Spleen (tissue), 11 donors: ENCODE results near the gene SMAP2. TPM values are rescaled to one million over a fixed set of nuclear protein-coding genes. Genes with fewer than 3 reads are reported as not detected.

ENCODE experiments used
- DNase-seq: peaks from one replicate; pipeline ENCODE4 v3.0.0-alpha.2; 2020
- H3K27ac ChIP-seq, 8 donors: fragments of 200-600 bp; sonication (generic) in 7 of 8; 1 replicate in 4 of 8; 2 replicates in 4 of 8; pipeline versions ENCODE4 v1.5.0 to v1.8.0; 2016 to 2021; ENCODE audit warnings: inconsistent platforms in 4 of 8, mild to moderate bottlenecking in 4 of 8, moderate library complexity in 1 of 8
- H3K27me3 ChIP-seq, 7 donors: fragments of 200-600 bp; sonication (generic) in 6 of 7; replicated peaks in 1 of 7; 1 replicate in 4 of 7; 2 replicates in 3 of 7; pipeline versions ENCODE4 v1.5.0 to v1.8.0; 2016 to 2021; ENCODE audit warnings: inconsistent platforms in 3 of 7, mild to moderate bottlenecking in 1 of 7
- H3K36me3 ChIP-seq, 6 donors: fragments of 200-600 bp; sonication (generic) in 5 of 6; 1 replicate in 4 of 6; 2 replicates in 2 of 6; pipeline versions ENCODE4 v1.5.0 to v1.8.0; 2016 to 2021; ENCODE audit warnings: inconsistent platforms in 2 of 6
- H3K4me1 ChIP-seq, 6 donors: fragments of 200-600 bp; sonication (generic) in 5 of 6; 1 replicate in 3 of 6; 2 replicates in 3 of 6; pipeline versions ENCODE4 v1.5.0 to v1.8.0; 2016 to 2021; ENCODE audit warnings: inconsistent platforms in 3 of 6
- H3K4me3 ChIP-seq, 8 donors: fragments of 200-600 bp; sonication (generic) in 7 of 8; 1 replicate in 4 of 8; 2 replicates in 4 of 8; pipeline versions ENCODE4 v1.5.0 to v1.8.0; 2016 to 2021; ENCODE audit warnings: inconsistent platforms in 4 of 8, mild to moderate bottlenecking in 4 of 8, moderate library complexity in 2 of 8
- H3K9me3 ChIP-seq, 8 donors: fragments of 200-600 bp; sonication (generic) in 7 of 8; 1 replicate in 4 of 8; 2 replicates in 4 of 8; pipeline versions ENCODE4 v1.5.0 to v1.8.0; 2016 to 2021; ENCODE audit warnings: inconsistent platforms in 4 of 8
- POLR2A ChIP-seq, 3 donors: fragments of 450-650 bp; IDR thresholded peaks; one replicate each; pipeline ENCODE4 v1.5.1; 2017; ENCODE audit warnings: antibody characterized with exemption in 3 of 3, mild to moderate bottlenecking in 1 of 3
- POLR2AphosphoS5 ChIP-seq, 3 donors: sonication (generic); formaldehyde crosslinking; IDR thresholded peaks; one replicate each; pipeline ENCODE4 v1.5.1; 2017; ENCODE audit warnings: antibody characterized with exemption in 3 of 3
- WGBS, 5 donors: extraction: QIAGEN DNeasy Blood & Tissue Kit in 3 of 5; methylation state at CpG; one replicate each; pipeline versions ENCODE4 v1.1.5 to v1.1.7; 2013 to 2018; 5-methylcytosine and 5-hydroxymethylcytosine counted together
- intact Hi-C: fragments of 100-400 bp; cut with DNase I; formaldehyde crosslinking; loops from one replicate; pipeline ENCODE4 v1.15.0; 2023; ENCODE audit warnings: low total_unique reads
- polyA plus RNA-seq, 3 donors: library from polyadenylated mRNA; stranded (reverse); fragments of 200-250 nt; gene quantifications; one replicate each; pipeline ENCODE4 v1.2.1, GENCODE V29; 2013
- total RNA-seq, 7 donors: library from RNA; depleted of rRNA in 3 of 7; stranded (reverse); fragments of >200 nt in 3 of 7; fragmentation: NEBNext Ultra II Directional in 4 of 7; extraction: Animal tissue kit (Norgen Biotek cat#: 25700) in 4 of 7; gene quantifications; one replicate each; pipeline versions ENCODE4 v1.1.0 to v1.2.1, GENCODE V29; 2016 to 2021
- TF ChIP-seq, protein P1 (sequence below), 11 experiments: fragments of 200-600 bp in 7 of 11; fragments of 450-650 bp in 4 of 11; sonication (generic) in 4 of 11; IDR thresholded peaks in 8 of 11; conservative IDR thresholded peaks in 3 of 11; 1 replicate in 7 of 11; 2 replicates in 4 of 11; pipeline versions ENCODE4 v1.4.0 to v1.8.0; 2016 to 2021; ENCODE audit warnings: antibody characterized with exemption in 11 of 11, inconsistent platforms in 4 of 11, mild to moderate bottlenecking in 1 of 11
- donor health status: healthy with polysubstance abuse.
- donor health status: DM: no; HTN: no; CAD: no; lungs with moderate emphysema.
- donor health status: DM: no; HTN: no; CAD: no.
- donor health status: Bipolar disorder and iron deficiency.
- donor health status: healthy.
- donor health status: DM: no; HTN: no; CAD: no.
- donor health status: DM: yes; HTN: yes; CAD: no.

SMAP2 gene
- total and polyA plus RNA-seq, 10 donors: 120 to 435 (median 221) TPM

DNA sequence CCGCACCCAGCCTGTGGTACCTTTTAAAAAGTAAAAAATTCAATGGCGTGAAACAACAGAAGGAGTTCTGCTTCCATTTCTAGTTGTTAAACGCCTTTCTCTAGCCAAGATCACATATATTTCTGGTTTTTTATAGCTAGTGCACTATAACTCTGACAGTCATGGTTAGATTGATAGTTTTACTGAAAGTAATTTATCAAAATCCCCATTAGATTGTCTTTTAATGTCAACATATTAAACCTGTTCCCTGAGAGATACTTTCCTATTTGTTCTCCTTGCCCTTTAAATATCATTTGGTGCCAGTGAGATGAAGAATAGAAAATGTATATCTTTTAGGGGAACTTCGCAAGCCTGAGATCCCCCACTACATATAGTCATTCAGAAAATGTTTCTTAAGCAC, 7.3 kb downstream of the SMAP2 start:
- TF ChIP-seq, protein P1, sequence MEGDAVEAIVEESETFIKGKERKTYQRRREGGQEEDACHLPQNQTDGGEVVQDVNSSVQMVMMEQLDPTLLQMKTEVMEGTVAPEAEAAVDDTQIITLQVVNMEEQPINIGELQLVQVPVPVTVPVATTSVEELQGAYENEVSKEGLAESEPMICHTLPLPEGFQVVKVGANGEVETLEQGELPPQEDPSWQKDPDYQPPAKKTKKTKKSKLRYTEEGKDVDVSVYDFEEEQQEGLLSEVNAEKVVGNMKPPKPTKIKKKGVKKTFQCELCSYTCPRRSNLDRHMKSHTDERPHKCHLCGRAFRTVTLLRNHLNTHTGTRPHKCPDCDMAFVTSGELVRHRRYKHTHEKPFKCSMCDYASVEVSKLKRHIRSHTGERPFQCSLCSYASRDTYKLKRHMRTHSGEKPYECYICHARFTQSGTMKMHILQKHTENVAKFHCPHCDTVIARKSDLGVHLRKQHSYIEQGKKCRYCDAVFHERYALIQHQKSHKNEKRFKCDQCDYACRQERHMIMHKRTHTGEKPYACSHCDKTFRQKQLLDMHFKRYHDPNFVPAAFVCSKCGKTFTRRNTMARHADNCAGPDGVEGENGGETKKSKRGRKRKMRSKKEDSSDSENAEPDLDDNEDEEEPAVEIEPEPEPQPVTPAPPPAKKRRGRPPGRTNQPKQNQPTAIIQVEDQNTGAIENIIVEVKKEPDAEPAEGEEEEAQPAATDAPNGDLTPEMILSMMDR (IDR thresholded peaks at IDR 0.05 in 8 of 11, conservative IDR thresholded peaks at IDR 0.05 in 3 of 11): no peak
- TF ChIP-seq POLR2AphosphoS5 (IDR thresholded peaks at IDR 0.05): no peak
- TF ChIP-seq POLR2A (IDR thresholded peaks at IDR 0.05): no peak
- Histone ChIP-seq H3K36me3 (peaks cover 0 to 67% (median 6%) of the 10 kb centered on the region in 6 donors), H3K27me3 (no peaks in the 10 kb centered on the region), H3K9me3 (no peaks in the 10 kb centered on the region), H3K27ac (peak overlapping the region; percentile 95 to 100 (median 98)), H3K4me3 (peak overlapping the region in 5 of 8 donors; percentile 6 to 97 (median 31)), H3K4me1 (peaks cover 73 to 100% (median 96%) of the 10 kb centered on the region in 6 donors)
- 69 to 83% (median 78%) methylated on average over 4 of the region's 4 CpGs for WGBS, 5 donors
- intact Hi-C loops: no loop called here
- no peak for DNase-seq

DNA sequence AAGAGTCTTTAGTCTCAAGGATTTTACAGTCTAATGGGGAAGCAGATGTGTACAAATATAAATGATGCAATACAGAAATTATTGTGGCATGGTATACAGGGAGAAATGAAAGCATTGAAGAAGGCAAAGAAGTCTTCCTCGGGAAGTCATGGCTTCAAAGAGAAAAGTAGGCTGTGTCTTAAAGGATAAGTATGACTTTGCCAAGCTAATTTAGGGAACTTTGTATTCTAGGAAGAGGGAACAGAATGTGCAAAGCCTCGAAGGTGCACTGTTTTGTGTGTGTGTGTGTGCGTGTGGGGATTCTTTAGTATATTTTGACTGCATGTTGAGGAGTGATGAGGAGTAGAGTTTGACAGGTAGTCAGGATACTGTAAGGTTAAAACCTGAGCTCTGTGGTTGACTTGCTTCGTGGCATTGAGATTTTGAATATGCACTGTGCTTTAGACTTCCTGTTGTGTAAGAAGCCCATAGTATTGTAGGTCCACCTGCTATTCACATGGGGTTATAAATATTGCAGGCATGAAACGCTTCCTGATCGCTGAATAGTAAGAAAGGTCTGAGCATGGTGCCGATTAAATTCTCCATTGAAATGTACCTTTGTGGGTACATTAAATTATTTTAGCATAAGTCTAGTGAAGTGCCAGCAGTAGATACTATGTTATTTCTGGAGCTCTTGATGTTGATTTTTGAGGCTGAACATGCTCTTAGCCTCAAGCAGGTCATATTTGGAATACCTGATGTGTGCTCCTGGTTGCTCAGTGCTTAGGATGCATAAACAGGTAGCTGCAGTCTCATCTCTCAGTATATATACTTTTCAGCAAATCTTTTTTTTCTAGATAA, 8.0 kb downstream of the SMAP2 start:
- Histone ChIP-seq H3K9me3 (no peaks in the 10 kb centered on the region), H3K27ac (peak overlapping the region; percentile 95 to 100 (median 98)), H3K27me3 (no peaks in the 10 kb centered on the region), H3K4me1 (peaks cover 74 to 100% (median 96%) of the 10 kb centered on the region in 6 donors), H3K4me3 (peak overlapping the region in 6 of 8 donors; percentile 6 to 97 (median 30)), H3K36me3 (peaks cover 0 to 60% (median 6%) of the 10 kb centered on the region in 6 donors)
- WGBS, 5 donors: 22 to 49% (median 28%) methylated on average over 7 of the region's 7 CpGs
- intact Hi-C loops: no loop called here
- TF ChIP-seq POLR2AphosphoS5 (IDR thresholded peaks at IDR 0.05) (peak in 2 of 3 donors; percentile 17 to 97), POLR2A (IDR thresholded peaks at IDR 0.05) (peak; percentile 38 to 94 (median 90))
- TF ChIP-seq, protein P1 (IDR thresholded peaks at IDR 0.05 in 8 of 11, conservative IDR thresholded peaks at IDR 0.05 in 3 of 11): no peak
- no peak for DNase-seq

DNA sequence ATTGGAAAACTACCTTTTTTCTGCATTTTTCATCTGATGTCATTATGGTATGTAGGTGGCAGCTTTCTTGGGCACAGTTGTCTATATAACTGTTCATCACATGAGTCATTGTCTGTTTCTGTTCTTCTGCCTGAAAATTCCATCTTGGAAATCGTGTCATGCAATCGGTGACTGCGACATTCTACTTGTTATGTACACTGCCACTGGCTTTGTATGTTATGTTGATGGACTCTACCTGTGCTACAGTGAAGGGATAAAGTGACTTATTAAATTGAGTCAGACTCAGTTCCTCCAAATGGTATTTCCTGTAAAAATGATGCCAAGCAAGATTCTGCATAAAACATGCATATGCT, 8.6 kb downstream of the SMAP2 start:
- Histone ChIP-seq H3K4me1 (peaks cover 77 to 100% (median 96%) of the 10 kb centered on the region in 6 donors), H3K27ac (peak overlapping the region; percentile 95 to 100 (median 98)), H3K36me3 (peaks cover 0 to 54% (median 6%) of the 10 kb centered on the region in 6 donors), H3K9me3 (no peaks in the 10 kb centered on the region), H3K4me3 (peak overlapping the region in 6 of 8 donors; percentile 6 to 97 (median 30)), H3K27me3 (no peaks in the 10 kb centered on the region)
- intact Hi-C loops: no loop called here
- TF ChIP-seq, protein P1 (IDR thresholded peaks at IDR 0.05 in 8 of 11, conservative IDR thresholded peaks at IDR 0.05 in 3 of 11): no peak
- TF ChIP-seq POLR2A (IDR thresholded peaks at IDR 0.05): no peak
- TF ChIP-seq POLR2AphosphoS5 (IDR thresholded peaks at IDR 0.05): no peak
- no peak for DNase-seq
- WGBS, 5 donors: 78 to 89% (median 81%) methylated on average over 3 of the region's 3 CpGs

DNA sequence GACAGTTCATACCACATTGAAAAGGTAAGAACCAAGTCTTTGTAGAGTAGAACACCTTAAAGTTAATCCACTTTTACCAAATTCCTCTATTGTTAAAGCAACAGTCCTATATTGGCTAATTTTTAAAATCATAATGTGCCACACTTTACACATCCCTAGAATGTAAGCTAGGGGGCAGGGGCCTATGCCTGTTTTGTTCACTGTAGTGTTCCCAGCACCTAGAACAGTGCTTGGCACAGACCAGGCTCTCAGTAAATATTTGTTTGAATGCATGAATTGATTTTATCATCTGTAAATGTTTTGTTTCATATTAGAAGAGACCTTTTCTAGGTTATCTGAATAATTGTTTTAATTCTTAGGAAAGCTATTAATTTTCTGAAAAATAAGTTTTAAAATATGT, 9.1 kb downstream of the SMAP2 start:
- intact Hi-C loops: no loop called here
- Histone ChIP-seq H3K27ac (peak overlapping the region; percentile 95 to 100 (median 98)), H3K27me3 (no peaks in the 10 kb centered on the region), H3K36me3 (peaks cover 0 to 52% (median 6%) of the 10 kb centered on the region in 6 donors), H3K9me3 (no peaks in the 10 kb centered on the region), H3K4me3 (peak overlapping the region in 6 of 8 donors; percentile 13 to 97 (median 30)), H3K4me1 (peaks cover 77 to 100% (median 97%) of the 10 kb centered on the region in 6 donors)
- TF ChIP-seq, protein P1 (IDR thresholded peaks at IDR 0.05 in 8 of 11, conservative IDR thresholded peaks at IDR 0.05 in 3 of 11): peak in 1 of 11 experiments; percentile 23
- no peak for TF ChIP-seq POLR2AphosphoS5 (IDR thresholded peaks at IDR 0.05)
- DNase-seq: no peak
